A673 (cell line): ENCODE data around the gene MYOZ3. TPM values are rescaled to one million over a fixed set of nuclear protein-coding genes. Genes with fewer than 3 reads are reported as not detected.

Experiments
- BruUV-seq: library from RNA; stranded (reverse); fragments of 400-500 nt; replicated peaks from 2 replicates; lab custom pipeline; 2021; lab: Mats Ljungman, UMichigan
- CTCF ChIA-PET: fragments of 300-600 bp; sonication (Branson Sonifier 250); formaldehyde crosslinking; loops from one replicate; lab custom pipeline; 2022; ENCODE audit warnings: antibody characterized with exemption; lab: Charles Lee
- POLR2A ChIA-PET: fragments of 300-600 bp; sonication (Branson Sonifier 250); formaldehyde crosslinking; loops from one replicate; lab custom pipeline; 2022; ENCODE audit warnings: antibody characterized with exemption; ENCODE audit not compliant: low non-redundant PET; lab: Charles Lee
- DNase-seq: peaks from one replicate; pipeline ENCODE4 v3.0.0-alpha.2; 2015; ENCODE audit warnings: low spot score
- H3K27ac ChIP-seq: fragments of 200-600 bp; sonication (generic); 2 replicates; pipeline ENCODE4 v1.5.1; 2016; ENCODE audit warnings: mixed run types, low read depth, mild to moderate bottlenecking, mixed read lengths, antibody characterized with exemption, low read length; ENCODE audit not compliant: poor library complexity, severe bottlenecking
- H3K27me3 ChIP-seq: fragments of 200-600 bp; sonication (generic); replicated peaks from 2 replicates; pipeline ENCODE4 v1.6.1; 2017; ENCODE audit warnings: mixed run types, low read depth, mild to moderate bottlenecking, mixed read lengths, antibody characterized with exemption, low read length; ENCODE audit not compliant: insufficient read depth, poor library complexity
- H3K36me3 ChIP-seq: fragments of 200-600 bp; sonication (generic); 2 replicates; pipeline ENCODE4 v1.6.1; 2016; ENCODE audit warnings: mixed run types, mild to moderate bottlenecking, mixed read lengths, antibody characterized with exemption, low read length; ENCODE audit not compliant: insufficient read depth, poor library complexity, severe bottlenecking
- H3K4me1 ChIP-seq: fragments of 200-600 bp; sonication (generic); 2 replicates; pipeline ENCODE4 v1.6.1; 2017; ENCODE audit warnings: mixed run types, mild to moderate bottlenecking, mixed read lengths, antibody characterized with exemption, low read length; ENCODE audit not compliant: insufficient read depth, poor library complexity, severe bottlenecking
- H3K4me3 ChIP-seq: fragments of 200-600 bp; sonication (generic); 2 replicates; pipeline ENCODE4 v1.5.1; 2016; ENCODE audit warnings: low read depth, mixed run types, mild to moderate bottlenecking, mixed read lengths, low read length; ENCODE audit not compliant: poor library complexity, severe bottlenecking
- H3K9me3 ChIP-seq: fragments of 200-600 bp; sonication (generic); 2 replicates; pipeline ENCODE4 v1.6.1; 2016; ENCODE audit warnings: mixed run types, low read depth, mild to moderate bottlenecking, mixed read lengths, antibody characterized with exemption, low read length; ENCODE audit not compliant: poor library complexity, severe bottlenecking
- CTCF ChIP-seq: fragments of 300-800, 200-600 bp; sonication (generic); conservative IDR thresholded peaks from 2 replicates; pipeline ENCODE4 v1.5.1; 2017; ENCODE audit warnings: low read depth, mild to moderate bottlenecking, antibody characterized with exemption, low read length, moderate library complexity, mixed read lengths
- EZH2 ChIP-seq: fragments of 200-600 bp; sonication (generic); IDR thresholded peaks from 2 replicates; pipeline ENCODE4 v1.6.1; 2017; ENCODE audit warnings: borderline replicate concordance, low read depth, mild to moderate bottlenecking, mixed read lengths, antibody characterized with exemption, low read length; ENCODE audit not compliant: poor library complexity, severe bottlenecking
- intact Hi-C: fragments of 100-400 bp; cut with micrococcal nuclease; formaldehyde crosslinking; loops from one replicate; pipeline ENCODE4 v1.10.0; 2022; ENCODE audit not compliant: unreplicated experiment
- total RNA-seq: library from RNA; stranded (reverse); gene quantifications from 2 replicates; pipeline ENCODE4 v1.2.3, GENCODE V29; 2021

The MYOZ3 gene
- total RNA-seq, 1 experiment from 2014 or later, result 2.4 TPM

GRCh38 chr5:150710165-150710564, 49.1 kb downstream of the MYOZ3 start:
- Histone ChIP-seq H3K27ac (no peak overlapping the region), H3K9me3 (no peaks in the 10 kb centered on the region), H3K4me3 (no peak overlapping the region), H3K4me1 (no peaks in the 10 kb centered on the region), H3K27me3 (no peaks in the 10 kb centered on the region), H3K36me3 (peaks cover 46% of the 10 kb centered on the region)
- POLR2A ChIA-PET, result no interaction called here
- intact Hi-C loops, result no loop called here
- no TSS peak for BruUV-seq
- CTCF ChIA-PET, result no interaction called here
- DNase-seq, result peak; percentile 18
- TF ChIP-seq EZH2 (no peak), CTCF (peak; percentile 33; the same call in 1 of the 2 replicates)

GRCh38 chr5:150723845-150724244, 62.8 kb downstream of the MYOZ3 start:
- TF ChIP-seq CTCF (no peak), EZH2 (no peak)
- Histone ChIP-seq H3K4me3 (no peak overlapping the region), H3K4me1 (no peaks in the 10 kb centered on the region), H3K36me3 (peaks cover 89% of the 10 kb centered on the region), H3K27me3 (no peaks in the 10 kb centered on the region), H3K9me3 (no peaks in the 10 kb centered on the region), H3K27ac (no peak overlapping the region)
- intact Hi-C loops, result no loop called here
- ChIA-PET POLR2A (no interaction called here), CTCF (no interaction called here)
- no TSS peak for BruUV-seq
- DNase-seq, result no peak

Other genes with a start within 250 kb of the MYOZ3 start
- not detected in 2 replicates for gene CD74, start 248.3 kb upstream of the MYOZ3 start, total RNA-seq
- 1,789 and 1,909 TPM in 2 replicates for gene RPS14, start 211.5 kb upstream of the MYOZ3 start, total RNA-seq
- gene NDST1, start 153.1 kb upstream of the MYOZ3 start, total RNA-seq, result 44.0 and 46.7 TPM in 2 replicates
- 7.6 and 10.0 TPM in 2 replicates for gene SYNPO, start 20.6 kb upstream of the MYOZ3 start, total RNA-seq
- 58.7 and 66.8 TPM in 2 replicates for gene RBM22, start 39.8 kb downstream of the MYOZ3 start, total RNA-seq
- gene DCTN4, start 97.8 kb downstream of the MYOZ3 start, total RNA-seq, result 62.3 and 67.6 TPM in 2 replicates
- gene SMIM3, start 117.5 kb downstream of the MYOZ3 start, total RNA-seq, result 11.6 and 14.5 TPM in 2 replicates
- not detected in 2 replicates for gene IRGM, start 185.3 kb downstream of the MYOZ3 start, total RNA-seq
- 12.6 and 13.1 TPM in 2 replicates for gene ZNF300, start 243.7 kb downstream of the MYOZ3 start, total RNA-seq